ENCODE measurements around the gene C16orf86. TPM values are rescaled to one million over a fixed set of nuclear protein-coding genes. Genes with fewer than 3 reads are reported as not detected.
A peak's percentile ranks its signal among the peaks of the same experiment; 100 is the strongest.

C16orf86 gene
- total RNA-seq, 1 donor from 2014 or later, result 11.6 TPM

DNA sequence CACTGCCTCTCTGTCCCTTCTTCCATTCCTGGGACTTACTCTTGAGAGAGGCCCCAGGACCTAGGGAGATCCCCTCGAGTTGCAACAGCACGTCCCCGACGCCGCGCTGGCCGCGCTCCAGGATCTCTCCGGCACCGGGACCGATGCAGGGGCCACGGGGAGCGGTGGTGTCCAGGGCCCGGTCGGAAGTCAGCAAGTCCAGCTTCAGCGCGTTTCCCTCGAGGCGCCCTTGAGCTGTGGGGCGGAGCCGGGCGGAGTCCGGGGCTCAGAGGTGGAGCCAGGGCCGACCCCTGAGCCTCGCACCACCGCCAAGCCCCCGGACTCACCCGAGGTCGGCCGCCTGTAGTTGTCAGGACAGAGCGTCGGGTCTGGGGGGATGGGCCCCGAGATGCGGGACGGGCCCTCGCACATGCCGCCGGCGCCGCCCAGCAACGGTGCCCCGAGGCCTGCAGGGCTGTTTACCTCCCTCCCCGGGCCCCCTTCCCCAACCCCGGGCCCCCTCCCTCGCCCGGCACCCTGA, 522 bp upstream of the C16orf86 start:
- peak; percentile 24 for DNase-seq (ENCODE audit: low read depth)

DNA sequence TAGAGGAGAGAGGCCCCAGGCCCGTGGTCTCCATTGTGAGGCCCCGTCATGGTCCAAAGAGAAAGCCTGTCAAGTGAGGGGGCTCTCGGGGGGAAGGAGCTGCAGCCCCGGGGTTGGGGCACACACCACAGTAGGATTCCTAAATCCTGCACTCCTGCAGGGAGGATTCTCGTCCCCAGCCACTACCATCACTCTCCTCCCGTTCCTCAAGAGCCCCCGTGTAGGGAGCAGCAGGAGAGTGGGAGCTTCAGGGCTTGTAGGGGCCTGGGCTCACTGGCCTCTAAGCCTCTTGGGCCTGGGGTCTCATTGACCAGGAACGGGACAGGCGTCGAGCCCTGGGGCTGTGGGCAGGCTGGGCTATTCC, 821 bp downstream of the C16orf86 start:
- no peak for DNase-seq (ENCODE audit: low read depth)

DNA sequence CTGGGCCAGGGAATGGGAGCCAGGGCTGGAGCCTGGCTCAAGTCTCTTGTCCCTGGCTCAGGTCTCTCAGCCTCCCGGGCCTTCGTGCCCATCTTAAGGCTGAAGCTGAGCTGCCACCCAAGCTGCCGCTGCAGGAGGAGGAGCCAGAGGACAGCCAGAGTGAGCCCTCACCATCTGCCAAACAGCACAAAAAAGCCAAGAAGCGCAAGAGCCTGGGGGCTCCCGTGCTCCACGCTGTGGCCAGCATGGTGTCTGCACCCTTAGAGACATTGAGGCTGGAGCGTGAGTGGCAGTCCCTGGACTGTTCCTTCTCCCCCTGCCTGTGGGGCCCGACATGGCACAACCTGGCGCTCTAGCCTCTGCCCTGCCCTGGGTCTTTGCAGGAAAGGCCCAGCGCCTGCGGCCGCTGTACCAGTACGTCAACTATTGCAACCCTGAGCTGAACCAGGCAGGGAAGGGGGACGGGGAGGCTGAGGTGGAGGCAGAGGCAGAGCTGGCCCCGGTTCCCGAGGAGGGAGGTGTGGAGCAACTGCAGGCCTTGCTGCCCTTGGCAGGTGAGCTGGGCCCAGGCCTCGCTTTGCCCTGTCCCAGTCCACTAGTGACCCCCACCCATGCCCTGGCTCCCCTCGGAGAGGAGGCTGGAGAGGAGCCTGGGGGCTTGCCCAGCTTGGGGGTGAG, 1.3 kb downstream of the C16orf86 start:
- DNase-seq (ENCODE audit: low read depth), result peak; percentile 95

DNA sequence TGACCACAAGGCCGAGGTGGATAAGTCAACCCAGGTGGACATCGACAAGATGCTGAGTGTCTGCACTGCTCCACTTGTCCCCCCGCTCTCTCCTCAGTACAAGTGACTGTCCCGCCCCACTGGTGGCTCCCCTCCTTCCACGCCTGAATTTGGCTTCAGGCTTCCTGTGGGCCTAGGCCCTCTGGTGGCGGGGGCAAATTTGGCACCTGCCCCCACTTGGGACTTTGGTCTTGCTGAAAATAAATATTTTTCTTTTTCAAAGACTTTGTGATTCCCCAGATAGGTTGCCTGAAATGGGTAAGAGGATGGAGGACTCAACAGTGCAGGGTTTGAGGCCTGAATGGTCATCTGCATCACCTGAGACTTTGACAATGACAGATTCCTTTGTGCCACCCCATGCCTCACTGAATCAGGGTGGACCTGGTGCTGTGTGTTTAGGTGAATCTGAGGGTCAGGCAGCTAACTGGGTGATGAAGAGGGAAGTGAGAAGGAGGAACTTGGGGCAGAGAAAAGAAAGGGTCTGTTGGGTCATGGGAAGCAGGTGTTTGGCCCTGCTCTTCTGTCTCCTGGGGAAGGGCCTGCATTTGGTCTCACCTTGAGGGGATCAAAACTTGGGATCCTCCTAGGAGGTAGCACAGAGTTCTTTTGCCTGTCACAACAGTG, 2.0 kb downstream of the C16orf86 start:
- DNase-seq (ENCODE audit: low read depth), result no peak

DNA sequence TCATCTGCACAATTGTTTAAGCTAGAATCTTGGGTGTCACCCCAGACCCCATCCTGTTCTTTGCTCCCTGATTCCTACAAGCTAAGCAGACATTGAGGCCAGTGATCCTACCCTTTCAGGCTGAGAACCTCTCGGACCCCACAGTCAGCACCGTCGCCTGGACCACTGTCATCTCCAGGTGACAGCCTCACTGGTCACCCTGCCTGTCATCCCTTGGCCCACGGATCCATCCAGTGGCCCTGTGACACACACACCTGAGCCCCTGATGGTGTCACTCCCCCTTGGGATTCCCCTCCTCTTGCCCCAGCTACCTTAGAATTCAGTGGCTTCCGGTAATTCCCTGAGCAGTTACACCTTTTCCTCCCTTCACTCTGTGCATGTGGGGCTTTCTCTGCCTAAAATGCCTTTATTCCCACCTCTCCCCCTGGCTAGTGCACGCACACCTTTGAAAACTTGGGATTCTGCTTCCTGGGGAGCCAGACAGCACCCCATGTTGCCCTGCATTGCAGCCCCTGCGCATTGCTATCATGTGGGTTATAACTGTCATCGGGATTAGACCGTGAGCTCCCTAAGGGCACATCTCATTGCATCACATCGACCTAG, 3.0 kb downstream of the C16orf86 start:
- DNase-seq (ENCODE audit: low read depth), result no peak

DNA sequence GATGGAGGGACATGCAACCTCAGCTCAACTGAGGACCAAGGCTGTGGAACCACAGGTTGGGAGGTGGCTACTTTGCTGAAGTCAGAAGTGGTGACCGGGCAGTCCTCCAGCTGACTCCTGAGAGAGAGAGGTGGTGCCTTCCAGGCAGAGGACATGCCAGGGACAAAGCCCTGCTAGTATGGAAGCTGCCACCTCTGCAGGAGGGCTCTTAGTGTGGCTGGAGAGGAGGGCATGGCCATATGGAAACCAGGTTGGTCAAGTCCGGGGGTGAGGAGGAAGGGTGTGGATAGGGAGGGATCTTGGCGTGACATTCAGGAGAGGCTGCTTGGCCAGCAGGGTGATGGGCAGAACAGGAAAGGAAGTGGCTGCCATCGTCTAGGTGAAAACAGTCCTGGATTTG, 5.7 kb downstream of the C16orf86 start:
- no peak for DNase-seq (ENCODE audit: low read depth)

DNA sequence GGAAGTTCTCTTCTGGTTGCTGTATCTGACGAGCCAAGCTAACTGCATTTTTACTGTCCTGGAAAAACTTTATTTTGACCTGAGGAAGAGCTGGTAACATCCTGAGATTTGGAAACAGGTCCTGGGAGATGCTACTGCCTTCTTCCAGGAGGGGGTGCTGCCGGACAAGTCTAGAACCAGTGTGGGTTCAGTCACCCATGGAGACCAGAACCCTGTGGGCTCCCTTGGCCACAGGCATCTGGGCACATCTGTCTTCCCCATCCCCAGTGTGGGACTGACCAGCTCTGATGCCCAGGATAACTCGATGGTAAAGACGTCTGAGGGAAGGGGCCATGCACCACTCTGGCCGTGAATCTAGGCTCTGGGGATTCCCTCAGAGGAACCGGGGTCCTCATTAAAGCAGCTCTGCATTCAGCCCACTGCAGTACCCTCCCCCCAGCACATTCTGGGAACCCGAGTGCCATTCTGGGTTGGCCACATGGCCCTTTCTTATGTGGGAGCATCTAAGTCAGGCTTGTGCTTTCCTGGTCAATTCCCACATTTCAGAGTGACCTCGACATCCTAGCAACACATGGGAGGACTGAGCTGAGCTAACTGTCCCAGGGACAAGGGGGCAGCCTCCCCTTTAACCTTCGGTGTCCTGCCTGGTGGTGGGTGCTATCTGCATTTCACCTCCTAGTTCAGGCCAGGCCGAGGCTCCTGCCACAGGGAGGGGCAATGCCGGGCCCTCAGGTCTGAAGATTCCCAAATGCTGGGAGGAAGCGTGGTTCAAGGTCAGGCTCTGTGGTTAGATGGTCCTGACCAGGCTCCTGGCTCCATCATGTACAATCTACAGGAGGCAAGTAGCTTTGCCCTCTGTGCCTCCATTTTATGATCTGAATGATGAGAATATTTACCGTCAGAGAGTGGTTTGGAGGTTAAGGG, 6.4 kb downstream of the C16orf86 start:
- peak; percentile 92 for DNase-seq (ENCODE audit: low read depth)

DNA sequence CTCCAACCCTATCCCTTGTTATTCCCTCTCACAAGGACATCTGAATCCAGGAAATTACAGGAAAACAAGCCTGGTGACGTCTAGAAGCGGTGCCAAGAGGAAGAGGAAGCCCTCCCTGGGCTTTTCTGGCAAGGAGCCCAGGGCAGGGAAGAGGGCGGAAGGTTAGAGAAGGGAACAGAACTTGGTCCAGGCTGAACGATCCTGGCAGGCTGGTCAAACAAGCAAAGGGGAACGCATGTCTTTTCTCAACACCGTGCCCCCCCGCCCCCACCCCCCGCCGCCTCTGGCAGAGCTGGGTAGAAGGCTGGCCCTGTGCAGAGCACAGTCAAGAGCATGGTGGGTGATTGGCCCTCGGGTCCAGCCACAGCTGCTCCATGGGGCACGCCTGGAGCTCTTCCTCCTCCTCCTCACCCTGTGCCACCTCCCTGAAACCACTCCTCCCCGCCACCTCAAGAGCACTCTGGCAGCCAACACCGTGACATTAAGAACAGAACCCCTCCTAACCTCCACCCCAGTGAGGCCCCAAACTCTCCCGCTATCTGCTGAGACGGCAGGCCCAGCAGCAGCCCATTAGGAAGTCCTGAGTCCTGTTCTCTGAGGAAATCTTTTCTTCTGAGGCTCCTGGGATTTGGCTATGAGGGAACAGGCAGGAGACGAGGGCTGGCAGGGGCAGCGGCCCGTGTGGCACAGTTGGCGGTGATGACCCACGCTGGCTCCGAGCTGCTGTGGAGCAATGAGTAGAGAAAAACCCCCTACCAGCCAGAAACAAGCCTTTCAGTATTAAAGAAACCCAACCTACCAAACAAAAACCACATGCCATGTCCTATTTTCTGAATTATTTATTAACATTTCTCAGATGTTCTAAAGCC, 7.3 kb downstream of the C16orf86 start:
- no peak for DNase-seq (ENCODE audit: low read depth)

DNA sequence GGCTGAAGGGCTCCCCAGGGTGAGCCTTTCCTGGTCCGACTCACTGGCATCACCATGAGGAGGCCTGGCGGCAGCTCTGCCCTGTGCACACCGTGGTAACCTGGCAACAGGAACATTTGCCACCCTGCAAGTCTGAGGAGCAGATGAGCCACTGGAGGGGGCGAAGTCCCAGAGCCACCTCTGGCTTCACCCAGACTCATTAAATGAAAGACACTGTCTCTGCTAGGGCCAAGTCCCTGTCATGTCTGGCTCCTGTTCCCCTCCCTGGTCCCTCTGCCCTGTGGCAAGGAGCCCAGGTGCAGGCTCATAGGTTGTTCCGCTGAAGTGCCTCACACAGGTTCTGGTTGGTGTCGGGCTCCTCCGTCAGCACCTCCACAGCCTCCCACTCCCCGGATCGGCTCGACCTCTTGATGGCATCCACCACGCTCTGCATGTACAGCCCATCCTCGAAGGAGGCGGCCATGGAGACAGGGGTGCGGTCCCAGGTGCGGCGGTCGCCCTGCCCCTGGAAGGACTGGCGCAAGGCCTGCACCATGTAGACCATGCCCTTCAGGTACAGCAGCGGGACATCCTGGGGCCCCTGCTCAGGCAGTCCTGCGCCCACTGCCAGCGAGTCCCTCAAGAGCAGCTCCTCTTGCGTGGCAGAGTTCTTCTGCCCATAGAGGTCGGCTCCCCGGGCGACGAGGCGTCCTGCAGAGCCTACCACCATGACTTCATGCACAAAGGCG, 8.4 kb downstream of the C16orf86 start:
- DNase-seq (ENCODE audit: low read depth), result no peak

DNA sequence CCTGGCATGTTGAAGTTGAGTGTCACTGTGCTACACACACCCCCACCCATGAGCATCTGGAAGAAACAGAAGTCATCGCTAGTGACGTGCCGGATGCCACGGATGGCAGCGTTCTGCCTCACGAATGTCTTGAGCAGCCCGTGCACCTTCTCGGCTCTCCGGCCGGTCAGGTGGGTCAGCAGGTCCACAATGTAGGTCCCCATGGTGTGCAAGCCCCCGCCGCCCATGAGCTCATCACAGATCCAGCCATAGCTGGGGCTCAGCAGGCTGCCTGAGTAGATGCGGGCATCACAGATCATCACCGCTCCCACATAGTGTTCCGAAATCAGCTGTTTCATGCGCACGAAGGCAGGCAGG, 8.9 kb downstream of the C16orf86 start:
- no peak for DNase-seq (ENCODE audit: low read depth)

DNA sequence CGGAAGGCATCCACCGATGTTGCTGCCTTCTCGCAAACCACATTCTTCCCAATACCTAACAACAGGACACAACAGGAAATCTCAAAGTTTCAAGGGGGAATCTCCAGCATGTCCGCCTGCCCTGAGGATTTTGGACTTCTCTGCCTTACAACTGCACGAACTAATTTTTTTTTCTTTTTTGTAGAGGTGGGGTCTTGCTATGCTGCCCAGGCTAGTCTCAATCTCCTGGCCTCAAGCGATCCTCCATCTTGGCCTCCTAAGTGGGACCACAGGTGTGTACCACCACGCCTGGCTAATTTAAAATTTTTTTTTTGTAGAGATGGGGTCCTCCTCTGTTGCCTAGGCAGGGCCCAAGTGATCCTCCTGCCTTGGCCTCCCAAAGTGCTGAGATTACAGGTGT, 9.4 kb downstream of the C16orf86 start:
- no peak for DNase-seq (ENCODE audit: low read depth)

DNA sequence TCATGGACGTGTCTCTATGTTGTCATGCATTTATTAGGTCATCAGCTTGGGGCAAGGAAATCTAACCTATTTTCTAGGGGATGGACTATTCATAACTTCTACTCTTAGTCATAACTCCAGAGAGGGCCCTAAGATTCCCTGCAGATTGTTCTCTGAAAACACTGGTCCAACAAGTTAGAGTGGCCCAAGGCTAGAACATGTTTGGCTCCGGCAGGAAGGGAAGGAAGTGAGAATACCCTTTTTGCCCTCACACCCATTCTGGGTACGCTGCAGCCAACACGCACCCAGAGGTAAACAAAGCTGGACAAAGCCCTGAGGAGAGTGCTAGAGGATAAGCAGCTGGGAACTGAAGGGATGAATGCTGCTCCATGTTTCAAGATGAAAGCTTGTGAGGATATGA, 9.9 kb downstream of the C16orf86 start:
- DNase-seq (ENCODE audit: low read depth), result no peak

DNA sequence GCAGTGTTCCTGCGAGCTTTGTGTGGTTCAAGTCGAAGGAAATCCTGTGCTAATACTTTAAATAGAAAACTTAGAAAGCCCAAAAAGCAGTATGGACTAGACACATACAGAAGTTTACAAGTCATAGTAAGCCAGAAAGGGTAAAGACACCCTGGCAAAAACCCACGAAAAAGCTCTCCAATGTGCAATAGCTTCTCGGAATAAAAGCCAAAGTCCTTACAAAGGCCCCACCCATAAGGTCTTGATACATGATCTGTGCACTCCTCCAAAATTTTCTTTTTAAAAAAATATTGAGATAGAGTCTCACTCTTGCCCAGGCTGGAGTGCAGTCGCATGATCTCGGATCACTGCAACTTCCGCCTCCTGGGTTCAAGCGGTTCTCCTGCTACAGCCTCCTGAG, 10.3 kb downstream of the C16orf86 start:
- no peak for DNase-seq (ENCODE audit: low read depth)

DNA sequence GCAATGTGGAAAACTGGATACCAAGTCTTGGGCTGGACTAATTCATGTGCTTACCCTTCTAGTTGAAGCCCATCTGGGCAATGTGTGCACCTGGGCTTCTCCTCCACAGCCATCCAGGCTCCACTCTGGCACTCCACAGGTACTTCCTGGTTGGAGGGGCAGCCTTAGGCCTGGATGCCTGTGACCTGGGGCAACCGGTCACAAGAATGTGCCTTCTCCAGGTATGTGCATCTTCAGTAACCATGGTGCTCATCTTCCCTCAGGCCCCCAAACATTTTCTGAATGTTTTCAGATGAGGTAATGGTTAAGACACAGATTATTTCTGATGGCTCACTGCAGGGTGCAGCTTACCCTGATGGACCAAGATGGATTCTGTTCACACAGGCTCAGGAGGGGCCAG, 11.1 kb downstream of the C16orf86 start:
- no peak for DNase-seq (ENCODE audit: low read depth)

DNA sequence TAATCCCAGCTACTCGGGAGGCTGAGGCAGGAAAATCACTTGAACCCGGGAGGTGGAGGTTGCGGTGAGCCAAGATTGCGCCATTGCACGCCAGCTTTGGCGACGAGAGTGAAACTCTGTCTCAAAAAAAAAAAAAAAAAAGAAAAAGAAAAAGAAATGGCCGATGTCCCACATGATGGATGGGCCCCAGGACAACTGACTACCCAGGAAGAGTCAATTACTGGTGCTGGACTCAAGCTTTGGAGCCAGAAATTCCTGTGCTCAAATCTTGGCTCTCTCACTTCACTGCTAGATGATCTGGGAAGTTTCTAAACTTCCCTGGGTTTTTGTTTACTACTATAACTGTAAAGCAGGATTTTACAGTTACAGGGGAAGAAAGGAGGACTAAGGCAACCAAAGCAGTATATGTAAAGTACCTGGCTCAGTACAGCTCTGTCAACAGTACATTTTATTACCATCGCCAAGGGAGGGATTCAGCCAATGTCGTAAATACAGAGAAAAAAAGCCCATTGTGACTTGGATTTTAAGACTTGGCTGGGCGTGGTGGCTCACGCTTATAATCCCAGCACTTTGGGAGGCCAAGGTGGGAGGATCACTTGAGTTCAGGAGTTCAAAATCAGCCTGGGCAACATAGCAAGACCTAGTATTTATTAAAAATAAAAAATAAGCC, 11.9 kb downstream of the C16orf86 start:
- no peak for DNase-seq (ENCODE audit: low read depth)

DNA sequence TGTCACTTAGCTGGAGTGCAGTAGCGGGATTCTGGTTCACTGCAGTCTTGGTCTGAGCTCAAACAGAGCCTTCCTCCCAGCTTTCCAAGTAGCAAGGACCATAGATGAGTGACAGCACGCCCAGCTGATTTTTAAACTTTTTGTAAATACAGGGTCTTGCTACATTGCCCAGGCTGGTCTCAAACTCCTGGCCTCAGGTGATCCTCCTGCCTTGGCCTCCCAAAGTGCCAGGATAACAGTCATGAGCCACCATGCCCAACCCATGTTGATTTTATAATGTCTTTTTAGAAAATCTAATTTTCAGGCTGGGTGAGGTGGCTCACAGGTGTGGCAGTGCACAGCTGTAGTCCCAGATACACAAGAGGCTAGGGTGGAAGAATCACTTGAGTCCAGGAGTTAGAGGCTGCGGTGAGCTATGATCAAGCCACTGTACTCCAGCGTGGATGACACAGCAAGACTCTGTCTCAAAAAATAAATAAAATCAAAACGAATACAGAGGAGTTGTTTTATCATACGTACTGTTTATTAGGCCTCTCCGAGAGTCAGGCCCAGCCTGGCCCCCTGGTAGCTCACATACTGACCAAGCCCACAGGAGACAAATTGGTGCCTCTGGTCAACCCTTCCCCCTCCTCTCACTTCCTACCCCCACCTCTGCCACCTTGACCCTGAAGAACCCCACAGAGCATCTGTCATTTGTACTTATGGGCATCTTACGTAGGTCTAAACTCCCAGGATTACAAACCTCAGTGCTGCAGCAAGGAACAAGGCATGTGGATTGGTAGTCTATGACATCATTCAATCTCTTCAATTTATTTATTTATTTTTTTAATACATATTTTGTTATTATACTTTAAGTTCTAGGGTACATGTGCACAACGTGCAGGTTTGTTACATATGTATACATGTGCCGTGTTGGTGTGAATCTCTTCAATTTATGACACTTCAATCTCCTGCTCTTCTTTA, 13.6 kb downstream of the C16orf86 start:
- no peak for DNase-seq (ENCODE audit: low read depth)

DNA sequence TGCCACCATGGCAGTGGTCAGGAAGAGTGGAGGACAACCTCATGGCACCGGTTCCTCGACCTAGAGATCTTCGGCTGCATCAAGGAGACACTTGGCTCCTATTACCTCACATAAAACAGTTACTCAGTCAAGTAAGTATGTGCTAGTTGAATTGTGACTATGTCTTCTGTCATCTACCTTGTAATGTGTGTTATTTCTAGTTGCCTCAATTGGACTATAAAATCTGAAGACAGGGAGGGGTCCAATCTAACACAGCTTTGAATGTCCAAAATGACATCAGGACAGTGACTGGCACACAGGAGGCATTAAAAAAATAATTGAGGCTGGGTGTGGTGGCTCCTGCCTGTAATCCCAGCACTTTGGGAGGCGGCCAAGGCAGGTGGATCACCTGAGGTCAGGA, 17.2 kb downstream of the C16orf86 start:
- no peak for DNase-seq (ENCODE audit: low read depth)

All from myocyte (in vitro differentiated cells).